Activated naive CD4-positive, alpha-beta T cell treated with anti-CD3 and anti-CD28 coated beads, Interleukin-2, amount 50 U/mL, for 72 hours (primary cell): ENCODE results near the gene TSG101. TPM values are rescaled to one million over a fixed set of nuclear protein-coding genes. Genes with fewer than 3 reads are reported as not detected.

ENCODE experiments used
- ATAC-seq, 2 donors: fragments of 150-1000 bp; cut with Tn5 transposase; 2 replicates each; pipeline ENCODE4 v1.10.0; 2021; ENCODE audit warnings: mild to moderate bottlenecking in 2 of 2, moderate library complexity in 2 of 2
- DNase-seq, 2 donors: peaks; one replicate each; pipeline ENCODE4 v3.0.0; 2021 to 2022; ENCODE audit warnings: low spot score in 2 of 2
- H3K27ac Mint-ChIP-seq, 2 donors: one replicate each; pipeline ENCODE4 v1.8.0; 2022; ENCODE audit warnings: mild to moderate bottlenecking in 2 of 2, mixed read lengths in 2 of 2
- H3K36me3 Mint-ChIP-seq, 2 donors: one replicate each; pipeline ENCODE4 v1.8.0; 2022; ENCODE audit warnings: mixed read lengths in 2 of 2
- H3K9me3 Mint-ChIP-seq, 2 donors: one replicate each; pipeline ENCODE4 v1.8.0; 2022; ENCODE audit warnings: mixed read lengths in 2 of 2
- total RNA-seq, 2 donors: library from RNA; stranded (reverse); gene quantifications; one replicate each; pipeline ENCODE4 v1.2.3, GENCODE V29; 2022

TSG101 gene
- total RNA-seq, 2 donors from 2014 or later = 34.0 to 45.0 TPM

DNA sequence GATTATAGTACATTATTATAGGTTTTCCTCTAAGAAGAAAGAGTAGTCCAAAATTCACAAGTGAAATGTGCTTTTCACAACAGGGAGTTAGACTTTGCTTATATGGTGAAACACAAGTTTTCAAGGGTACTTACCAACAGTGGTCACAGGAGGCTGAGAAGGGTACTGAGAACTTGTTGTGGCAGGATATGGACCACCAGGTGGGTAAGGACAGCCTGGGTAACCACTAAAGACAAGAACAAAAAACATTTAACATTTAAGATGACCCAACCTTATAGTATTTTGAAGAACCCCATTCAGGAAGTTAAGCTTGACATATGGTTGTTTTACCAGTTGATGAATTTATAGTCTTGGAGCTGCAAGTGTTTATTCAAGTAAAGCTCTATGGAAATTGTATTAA, 24.4 kb downstream of the TSG101 start:
- Mint-ChIP-seq H3K9me3 (no peaks in the 10 kb centered on the region), H3K36me3 (peaks cover 19 to 20% of the 10 kb centered on the region in 2 donors), H3K27ac (no peak overlapping the region)
- DNase-seq = no peak
- ATAC-seq = no peak

DNA sequence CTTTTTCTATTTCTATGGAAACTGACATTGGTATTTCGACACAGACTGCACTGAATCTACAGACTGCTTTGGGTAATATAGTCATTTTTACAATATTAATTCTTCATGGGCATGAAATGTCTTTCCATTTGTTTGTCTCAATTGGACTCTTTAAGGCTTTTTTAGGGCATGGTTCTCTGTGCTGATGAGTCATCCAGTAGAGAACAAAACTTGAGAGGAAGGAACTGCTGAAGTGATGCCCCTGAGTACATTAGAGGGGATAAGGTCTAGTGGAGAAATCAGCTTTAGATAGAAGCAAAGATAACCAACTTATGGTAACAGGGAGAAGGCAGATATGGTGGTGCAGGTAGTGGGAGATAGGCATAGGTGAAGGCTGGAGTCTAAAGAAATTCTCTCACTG, 25.1 kb downstream of the TSG101 start:
- peak overlapping the region in 1 of 2 donors; percentile 80 for H3K27ac Mint-ChIP-seq
- no peaks in the 10 kb centered on the region for H3K9me3 Mint-ChIP-seq
- DNase-seq = no peak
- peaks cover 17 to 19% of the 10 kb centered on the region in 2 donors for H3K36me3 Mint-ChIP-seq
- no peak for ATAC-seq

DNA sequence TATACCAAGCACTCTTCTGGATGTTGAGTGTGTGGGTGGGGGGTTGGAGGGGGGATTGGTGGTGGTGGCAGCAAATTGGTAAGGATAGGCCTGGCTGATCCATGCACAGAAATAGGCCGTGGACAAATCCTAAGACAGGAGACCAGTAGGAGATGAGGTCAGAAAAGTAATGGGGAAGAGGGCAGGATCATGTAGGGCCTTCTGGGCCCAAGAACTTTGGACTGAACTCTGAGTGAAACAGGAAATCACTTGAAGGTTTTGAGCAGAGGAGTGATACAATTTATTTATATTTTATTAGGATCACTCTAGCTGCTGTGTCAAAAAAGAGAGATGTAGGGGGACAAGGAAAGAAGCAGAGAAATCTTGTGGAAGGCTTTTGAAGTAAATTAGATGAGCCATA, 28.7 kb downstream of the TSG101 start:
- H3K9me3 Mint-ChIP-seq = no peaks in the 10 kb centered on the region
- no peak for DNase-seq
- peak in 1 of 2 donors; percentile 20 for ATAC-seq
- H3K36me3 Mint-ChIP-seq = peaks cover 17 to 19% of the 10 kb centered on the region in 2 donors
- H3K27ac Mint-ChIP-seq = peak overlapping the region in 1 of 2 donors; percentile 4

DNA sequence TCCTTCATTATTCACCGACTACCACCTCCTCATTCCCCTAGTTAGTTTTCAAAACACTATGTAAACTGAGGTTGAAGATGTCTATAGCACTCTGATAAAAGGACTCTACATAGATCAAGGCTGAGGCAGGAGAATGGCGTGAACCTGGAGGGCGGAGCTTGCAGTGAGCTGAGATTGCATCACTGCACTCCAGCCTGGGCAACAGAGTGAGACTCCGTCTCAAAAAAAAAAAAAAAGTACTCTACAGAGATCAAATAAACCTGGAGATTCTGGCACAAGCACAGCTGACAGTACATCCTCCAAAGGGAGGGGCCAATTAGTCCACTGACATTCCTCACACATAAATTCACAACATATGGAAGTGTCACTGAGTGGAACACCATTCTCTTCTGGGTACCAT, 31.0 kb downstream of the TSG101 start:
- Mint-ChIP-seq H3K36me3 (peaks cover 11 to 15% of the 10 kb centered on the region in 2 donors), H3K9me3 (no peaks in the 10 kb centered on the region), H3K27ac (peak overlapping the region in 1 of 2 donors; percentile 32)
- no peak for DNase-seq
- no peak for ATAC-seq

DNA sequence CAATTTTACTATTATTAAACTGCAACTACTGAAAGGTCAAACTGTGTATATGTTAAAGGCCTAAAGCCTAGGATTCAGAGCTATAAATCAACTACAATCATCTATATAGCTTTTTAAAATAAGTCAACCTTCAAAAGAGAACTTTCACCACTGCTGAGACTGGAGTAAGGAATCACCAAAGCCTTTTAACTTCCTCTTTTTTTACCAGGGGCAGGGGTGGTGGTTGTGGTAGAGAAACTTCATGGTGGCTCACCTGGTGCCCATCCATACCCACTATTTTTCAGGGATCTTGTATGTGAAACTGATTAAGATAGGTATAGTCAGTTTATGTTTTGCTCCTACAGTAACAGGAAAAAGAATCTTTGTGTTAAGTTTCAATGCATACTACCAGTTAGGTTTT, 31.5 kb downstream of the TSG101 start:
- Mint-ChIP-seq H3K27ac (peak overlapping the region; percentile 32 to 55), H3K36me3 (peaks cover 16 to 17% of the 10 kb centered on the region in 2 donors)
- no peak for ATAC-seq

DNA sequence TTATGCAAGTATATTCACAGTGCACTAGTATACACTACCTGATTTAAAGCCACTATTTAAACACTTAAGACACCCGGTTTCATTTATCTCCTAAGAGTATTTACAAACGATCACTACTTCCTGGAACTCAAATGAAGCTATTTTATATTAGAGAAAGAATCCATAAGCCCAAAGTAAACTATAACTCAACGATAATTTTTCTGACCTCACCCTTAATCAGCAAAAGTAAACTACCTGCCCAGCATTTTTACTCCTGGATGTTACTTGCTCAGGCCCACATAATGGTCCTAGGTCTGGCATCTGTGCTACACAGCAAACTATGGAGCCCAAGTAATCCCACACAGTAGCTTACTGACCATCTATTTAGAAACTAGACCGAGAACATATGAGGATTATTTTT, 33.4 kb downstream of the TSG101 start:
- Mint-ChIP-seq H3K9me3 (no peaks in the 10 kb centered on the region), H3K27ac (no peak overlapping the region), H3K36me3 (peaks cover 9 to 15% of the 10 kb centered on the region in 2 donors)
- ATAC-seq (no peak), DNase-seq (no peak)

More for the DNA sequence above, 31.5 kb downstream of the TSG101 start:
- no peak for DNase-seq
- H3K9me3 Mint-ChIP-seq = no peaks in the 10 kb centered on the region

DNA sequence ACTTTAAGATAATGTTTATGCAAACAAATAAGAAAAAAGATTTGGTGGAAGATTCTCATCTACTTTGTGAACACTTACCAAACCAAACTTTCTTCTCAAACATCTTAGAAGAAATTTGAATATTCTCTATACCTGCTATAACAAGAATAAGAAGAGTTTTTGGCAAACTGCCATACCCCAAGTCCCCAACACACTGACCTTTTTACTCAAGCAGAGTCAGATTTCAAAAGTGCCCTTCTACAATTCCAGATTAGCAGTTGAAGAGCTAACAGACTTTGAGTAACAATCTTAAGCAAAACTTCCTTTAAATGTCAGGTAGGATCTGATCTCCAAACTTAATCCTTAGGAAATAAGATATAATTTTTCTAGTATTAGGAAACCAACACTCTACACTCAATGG, 33.9 kb downstream of the TSG101 start:
- H3K36me3 Mint-ChIP-seq = peaks cover 13 to 16% of the 10 kb centered on the region in 2 donors

DNA sequence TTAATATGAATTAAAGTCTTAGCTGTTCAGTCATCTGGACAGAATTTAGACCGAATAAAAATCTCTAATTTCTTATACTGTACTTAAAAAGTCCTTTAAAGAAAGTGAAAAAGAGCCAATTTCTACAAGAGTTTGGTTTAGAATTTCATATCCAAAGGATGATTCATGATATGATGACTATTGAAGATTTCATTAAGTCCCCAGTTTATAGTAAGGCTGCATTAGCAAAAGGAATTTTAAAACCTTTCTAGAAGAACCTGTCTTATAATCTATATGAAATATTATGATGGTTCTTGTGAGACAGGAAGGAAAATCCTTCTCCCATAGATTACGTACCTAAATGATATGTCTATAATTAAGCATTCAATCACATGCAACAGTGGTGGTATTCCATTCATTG, 34.8 kb downstream of the TSG101 start:
- peaks cover 13 to 16% of the 10 kb centered on the region in 2 donors for H3K36me3 Mint-ChIP-seq
- no peak overlapping the region for H3K27ac Mint-ChIP-seq
- DNase-seq (no peak), ATAC-seq (no peak)
- no peaks in the 10 kb centered on the region for H3K9me3 Mint-ChIP-seq

More for the DNA sequence above, 33.9 kb downstream of the TSG101 start:
- Mint-ChIP-seq H3K27ac (no peak overlapping the region), H3K9me3 (no peaks in the 10 kb centered on the region)
- DNase-seq (no peak), ATAC-seq (no peak)

DNA sequence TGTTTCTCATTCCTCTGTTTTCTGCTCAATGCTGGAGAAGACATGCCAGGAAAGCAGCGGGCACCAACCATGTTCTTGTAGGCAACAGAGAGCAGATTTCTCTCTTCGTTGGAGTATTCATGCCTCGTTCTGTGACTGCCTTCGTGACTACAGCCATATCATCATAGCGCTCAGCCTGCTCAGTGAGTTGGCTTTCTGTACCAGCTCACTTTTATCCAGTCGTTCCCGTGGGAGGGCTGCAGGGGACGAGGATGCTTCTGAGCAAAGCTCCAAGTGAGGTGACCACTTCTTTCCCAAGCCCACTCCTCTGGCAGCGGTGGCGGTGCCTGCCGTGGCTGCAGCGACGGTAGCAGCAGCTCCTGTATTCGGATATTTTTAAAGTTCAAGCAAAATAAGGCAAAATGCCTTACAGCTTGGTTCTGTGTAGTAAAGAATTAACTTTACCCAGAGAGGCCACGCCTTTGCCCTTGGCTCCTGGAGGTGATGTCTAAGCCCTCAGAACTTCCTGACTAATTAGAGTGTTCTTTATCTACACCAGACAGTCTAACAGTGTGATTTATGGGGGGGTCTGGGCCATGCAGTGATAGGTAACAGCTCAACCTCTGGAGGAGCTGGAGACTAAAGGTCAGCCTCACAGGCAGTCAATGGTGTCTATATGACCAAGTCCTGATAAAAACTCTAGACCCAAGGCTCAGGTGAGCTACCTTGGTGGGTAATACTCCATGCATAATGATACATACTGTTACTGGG, 35.8 kb downstream of the TSG101 start:
- Mint-ChIP-seq H3K36me3 (peaks cover 13 to 16% of the 10 kb centered on the region in 2 donors), H3K9me3 (no peaks in the 10 kb centered on the region), H3K27ac (no peak overlapping the region)
- ATAC-seq = no peak
- DNase-seq = no peak

DNA sequence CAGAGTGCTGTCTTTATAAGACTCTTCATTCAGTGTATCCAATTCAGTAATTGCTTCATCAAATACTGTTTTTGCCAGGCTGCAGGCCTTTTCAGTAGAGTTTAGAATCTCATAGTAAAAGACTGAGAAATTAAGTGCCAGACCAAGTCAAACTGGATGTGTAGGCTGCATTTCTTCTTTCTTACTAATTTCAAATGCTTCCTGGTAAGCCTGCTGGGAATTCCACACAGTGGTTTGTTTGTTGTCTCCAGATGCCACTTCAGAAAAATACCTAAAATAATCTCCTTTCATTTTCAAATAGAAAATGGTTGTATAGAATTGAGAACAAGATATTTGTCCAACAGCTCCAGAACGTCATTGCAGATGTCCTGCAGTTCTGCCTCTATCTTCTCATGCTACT, 36.4 kb downstream of the TSG101 start:
- Mint-ChIP-seq H3K27ac (peak overlapping the region in 1 of 2 donors; percentile 85), H3K36me3 (peaks cover 13 to 16% of the 10 kb centered on the region in 2 donors), H3K9me3 (no peaks in the 10 kb centered on the region)
- no peak for ATAC-seq
- no peak for DNase-seq

DNA sequence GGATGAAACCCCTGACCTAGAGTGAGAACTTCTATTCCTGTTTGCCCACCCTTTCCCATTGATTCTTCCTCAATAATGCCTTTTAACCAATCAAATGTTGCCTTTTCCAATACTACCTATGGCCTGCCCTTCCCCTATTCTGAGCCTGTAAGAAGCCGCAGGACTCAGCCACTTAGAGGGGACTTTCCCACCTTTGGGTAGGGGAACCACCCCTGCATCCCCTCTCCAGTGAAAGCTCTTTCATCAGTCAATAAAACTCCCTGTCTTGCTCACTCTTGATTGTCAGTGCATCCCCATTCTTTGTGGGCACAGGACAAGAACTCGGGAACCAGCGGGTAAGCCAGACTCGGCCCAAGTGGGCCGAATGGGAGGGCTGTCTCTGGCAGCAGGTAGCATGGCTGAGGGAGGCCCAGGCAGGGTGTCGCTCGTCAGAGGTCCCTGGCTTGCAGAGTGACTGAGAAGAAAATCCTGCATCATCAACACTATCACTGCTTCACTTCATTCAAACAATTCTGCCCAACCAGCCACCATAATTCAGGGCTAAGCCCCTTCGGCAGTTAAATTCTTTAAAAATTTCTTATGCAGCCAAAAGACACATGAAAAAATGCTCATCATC, 40.7 kb downstream of the TSG101 start:
- Mint-ChIP-seq H3K36me3 (peaks cover 17 to 24% of the 10 kb centered on the region in 2 donors), H3K27ac (no peak overlapping the region), H3K9me3 (no peaks in the 10 kb centered on the region)
- ATAC-seq = peak; percentile 34 to 86
- DNase-seq = no peak

DNA sequence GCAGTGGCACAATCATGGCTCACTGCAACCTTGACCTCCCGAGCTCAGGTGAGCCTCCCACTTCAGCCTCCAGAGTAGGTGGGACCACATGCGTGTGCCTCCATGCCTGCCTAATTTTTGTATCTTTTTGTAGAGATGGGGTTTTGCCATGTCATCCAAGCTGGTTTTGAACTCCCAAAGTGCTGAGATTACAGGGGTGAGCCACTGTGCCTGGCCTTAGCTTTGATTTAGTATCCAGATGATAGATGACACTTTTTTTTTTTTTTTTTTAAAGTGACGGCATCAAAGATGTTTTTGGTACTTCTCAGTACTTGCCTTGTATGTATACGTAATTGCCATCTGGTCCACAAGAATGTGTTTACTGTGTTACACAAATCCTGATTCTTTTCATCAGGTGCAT, 47.7 kb downstream of the TSG101 start:
- H3K36me3 Mint-ChIP-seq = peaks cover 9 to 36% of the 10 kb centered on the region in 2 donors
- ATAC-seq = no peak

DNA sequence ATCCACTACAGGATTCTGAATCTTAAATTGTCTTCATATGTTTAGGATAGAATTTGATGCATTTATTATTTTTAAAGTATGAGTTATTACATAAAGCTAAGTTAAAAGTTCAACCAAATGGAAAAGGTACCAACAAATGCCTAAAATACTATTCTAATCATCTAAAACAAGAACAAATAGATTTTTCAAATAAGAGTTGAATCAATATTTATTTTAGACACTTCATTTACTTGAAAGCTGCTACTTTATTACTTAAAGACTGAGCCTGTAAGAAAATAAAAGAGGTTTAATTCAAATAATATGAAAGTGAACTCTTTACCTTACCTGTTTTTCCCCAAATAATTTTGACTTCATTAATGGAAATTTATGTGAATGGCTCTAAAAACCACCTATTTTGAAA, 54.2 kb downstream of the TSG101 start:
- peaks cover 4 to 11% of the 10 kb centered on the region in 2 donors for H3K36me3 Mint-ChIP-seq
- H3K27ac Mint-ChIP-seq = no peak overlapping the region
- H3K9me3 Mint-ChIP-seq = no peaks in the 10 kb centered on the region
- ATAC-seq (no peak), DNase-seq (no peak)

More for the DNA sequence above, 47.7 kb downstream of the TSG101 start:
- DNase-seq = no peak
- Mint-ChIP-seq H3K27ac (no peak overlapping the region), H3K9me3 (no peaks in the 10 kb centered on the region)

DNA sequence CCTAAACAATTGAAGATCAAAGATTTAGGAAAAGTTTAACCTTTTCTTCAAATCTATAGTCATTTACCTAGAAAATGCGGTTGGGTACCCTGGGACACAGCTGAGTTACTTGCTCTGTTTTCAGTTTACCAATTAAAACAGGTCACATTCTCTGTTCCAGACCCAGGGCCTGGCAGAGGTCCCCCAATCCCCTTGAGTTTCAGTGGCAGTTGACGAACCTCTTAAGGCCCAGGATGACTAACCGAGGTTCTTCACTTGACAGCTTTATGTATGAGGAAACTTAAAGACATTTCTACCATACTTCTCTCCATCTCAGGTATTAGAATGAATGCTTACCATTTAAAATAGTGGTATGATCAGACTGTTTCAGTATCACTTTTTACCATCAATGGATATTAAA, 54.7 kb downstream of the TSG101 start:
- Mint-ChIP-seq H3K27ac (peak overlapping the region in 1 of 2 donors; percentile 75), H3K36me3 (peaks cover 4 to 8% of the 10 kb centered on the region in 2 donors), H3K9me3 (no peaks in the 10 kb centered on the region)
- ATAC-seq = peak; percentile 63 to 88
- peak in 1 of 2 donors; percentile 54 for DNase-seq

DNA sequence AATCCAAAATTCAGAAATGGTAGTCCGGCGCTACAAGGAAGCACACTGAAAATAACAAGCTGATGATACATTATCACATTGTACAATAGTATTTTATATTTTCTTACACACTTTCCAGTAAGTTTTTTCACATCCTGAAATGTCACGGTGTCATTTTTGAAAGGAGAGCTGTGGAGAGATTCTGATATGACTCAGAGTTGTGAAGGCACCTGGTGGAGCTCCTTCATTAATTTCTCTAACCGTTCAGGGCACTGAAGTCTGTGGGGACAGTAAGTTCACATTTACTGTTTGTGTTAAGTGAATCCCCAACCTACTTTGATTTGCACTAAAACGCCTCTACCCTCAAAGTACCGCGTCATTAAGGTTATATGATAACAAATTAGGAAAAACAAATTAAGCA, 57.8 kb downstream of the TSG101 start:
- ATAC-seq (peak; percentile 33 to 60), DNase-seq (peak in 1 of 2 donors; percentile 31)
- H3K27ac Mint-ChIP-seq = peak overlapping the region in 1 of 2 donors; percentile 93

DNA sequence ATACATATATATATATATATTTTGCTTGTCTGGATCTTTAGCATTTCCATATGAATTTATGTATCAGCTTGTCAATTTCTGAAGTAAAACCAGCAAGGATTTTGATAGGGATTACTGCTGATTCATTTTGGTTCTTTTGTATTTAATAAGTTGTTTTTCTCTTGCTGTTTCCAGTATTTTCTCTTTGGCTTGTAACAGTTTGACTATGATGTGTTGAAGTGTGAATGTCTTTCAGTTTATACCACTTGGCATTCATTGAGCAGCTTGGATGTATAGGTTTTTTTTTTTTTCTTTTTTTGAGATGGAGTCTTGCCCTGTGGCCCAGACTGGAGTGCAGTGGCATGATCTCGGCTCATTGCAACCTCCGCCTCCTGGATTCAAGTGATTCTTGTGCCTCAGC, 58.7 kb downstream of the TSG101 start:
- Mint-ChIP-seq H3K9me3 (no peaks in the 10 kb centered on the region), H3K27ac (peak overlapping the region in 1 of 2 donors; percentile 93), H3K36me3 (no peaks in the 10 kb centered on the region)
- ATAC-seq (peak in 1 of 2 donors; percentile 73), DNase-seq (no peak)

More for the DNA sequence above, 57.8 kb downstream of the TSG101 start:
- no peaks in the 10 kb centered on the region for H3K36me3 Mint-ChIP-seq
- no peaks in the 10 kb centered on the region for H3K9me3 Mint-ChIP-seq

DNA sequence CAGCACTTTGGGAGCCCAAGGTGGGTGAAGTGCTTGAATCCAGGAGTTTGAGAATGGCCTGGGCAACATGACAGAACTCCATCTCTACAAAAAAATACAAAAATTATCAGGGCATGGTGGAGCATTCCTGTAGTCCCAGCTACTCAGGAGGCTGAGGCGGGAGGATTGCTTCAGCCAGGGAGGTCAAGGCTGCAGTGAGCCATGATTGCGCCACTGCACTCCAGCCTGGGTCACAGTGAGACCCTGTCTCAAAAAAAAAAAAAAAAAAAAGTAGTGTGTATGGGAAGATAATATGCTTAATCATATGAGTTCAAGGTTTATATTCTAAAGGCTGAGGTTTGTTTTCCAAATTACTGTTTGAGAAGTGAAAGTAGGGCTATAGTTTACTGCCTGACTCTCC, 60.3 kb downstream of the TSG101 start:
- Mint-ChIP-seq H3K36me3 (no peaks in the 10 kb centered on the region), H3K27ac (no peak overlapping the region), H3K9me3 (no peaks in the 10 kb centered on the region)
- no peak for DNase-seq
- no peak for ATAC-seq
